HG02642 (cell line): ENCODE results near the gene GPC6.

Experiments
- ATAC-seq: cut with Tn5 transposase; IDR thresholded peaks from one replicate; pipeline ENCODE4 v1.9.1; 2021; ENCODE audit warnings: mild to moderate bottlenecking; ENCODE audit not compliant: unreplicated experiment, poor library complexity

GPC6 gene

DNA sequence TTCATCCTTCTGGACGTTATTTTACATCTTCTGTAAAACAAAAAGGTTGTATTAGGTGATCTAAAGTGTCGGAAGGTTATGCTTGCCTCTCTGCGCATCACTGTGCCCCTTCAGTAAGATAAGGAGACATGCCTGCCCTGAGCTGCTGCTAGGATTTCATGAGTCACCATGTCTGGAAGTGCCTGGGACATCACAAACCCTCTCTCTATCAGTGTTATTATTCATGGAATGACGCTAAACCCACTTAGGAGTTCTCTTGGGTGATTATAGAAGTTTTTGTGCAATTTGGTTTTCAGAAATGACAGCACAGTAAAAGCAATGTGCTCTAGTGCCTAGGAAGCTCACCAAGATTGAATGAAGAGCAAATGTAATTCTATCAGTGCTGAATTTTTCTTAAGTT is 635.2 kb downstream of the GPC6 start:
- ATAC-seq = no peak

DNA sequence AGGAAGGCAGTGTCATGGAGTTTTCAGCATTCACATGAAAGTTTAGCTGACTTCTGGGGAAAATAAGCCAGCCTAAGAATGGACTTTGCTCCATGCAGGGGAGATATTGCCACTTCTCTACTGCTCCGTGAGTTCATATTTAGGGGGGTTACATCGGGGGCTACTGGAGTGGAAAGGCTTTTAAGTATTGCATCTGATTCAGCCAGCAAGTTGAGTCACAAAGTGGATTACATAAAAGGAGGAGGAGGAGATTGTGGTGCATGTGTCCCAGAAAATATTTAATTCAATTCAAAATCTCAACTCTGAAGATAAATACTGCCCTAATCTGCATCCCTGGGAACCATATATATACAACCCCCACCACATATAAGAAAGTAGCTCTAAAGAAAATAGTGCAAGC is 635.7 kb downstream of the GPC6 start:
- no peak for ATAC-seq

DNA sequence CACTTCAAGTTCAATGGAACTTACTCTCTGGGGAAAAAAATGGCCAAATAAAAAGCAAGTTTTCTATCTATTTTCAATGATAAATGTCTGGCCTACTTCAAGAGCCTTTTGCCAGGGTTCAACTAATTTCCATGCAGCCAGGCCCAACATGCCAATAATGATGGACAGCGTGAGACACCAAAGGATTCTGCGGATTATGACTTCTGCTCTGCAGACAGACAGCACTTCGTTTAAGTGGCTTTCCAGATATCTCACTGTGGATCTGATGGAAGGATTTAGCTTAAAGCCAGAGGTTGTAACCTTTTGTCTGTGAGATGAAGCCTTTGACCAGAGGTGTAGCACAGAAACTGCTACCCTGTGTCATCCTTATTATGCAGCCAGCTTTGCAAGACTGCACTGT is 638.6 kb downstream of the GPC6 start:
- no peak for ATAC-seq

DNA sequence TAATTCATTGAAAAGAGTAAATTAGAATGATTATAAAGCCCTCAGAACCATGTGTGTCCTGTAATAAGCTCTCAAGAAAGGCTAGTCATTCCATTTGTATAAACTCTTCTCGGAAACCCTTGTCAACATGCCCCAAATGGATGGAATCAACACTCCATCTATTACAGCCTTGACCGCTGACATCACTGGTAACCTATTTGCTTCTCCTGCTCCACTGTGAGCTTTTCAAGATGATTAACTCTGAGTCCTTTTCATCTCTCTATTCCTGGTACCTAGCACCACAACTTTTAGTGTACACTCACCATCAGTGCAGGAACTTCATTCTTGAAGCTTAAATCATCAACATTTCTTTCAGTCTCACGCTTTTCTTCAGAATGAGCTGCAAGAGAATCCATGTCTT is 640.9 kb downstream of the GPC6 start:
- no peak for ATAC-seq

DNA sequence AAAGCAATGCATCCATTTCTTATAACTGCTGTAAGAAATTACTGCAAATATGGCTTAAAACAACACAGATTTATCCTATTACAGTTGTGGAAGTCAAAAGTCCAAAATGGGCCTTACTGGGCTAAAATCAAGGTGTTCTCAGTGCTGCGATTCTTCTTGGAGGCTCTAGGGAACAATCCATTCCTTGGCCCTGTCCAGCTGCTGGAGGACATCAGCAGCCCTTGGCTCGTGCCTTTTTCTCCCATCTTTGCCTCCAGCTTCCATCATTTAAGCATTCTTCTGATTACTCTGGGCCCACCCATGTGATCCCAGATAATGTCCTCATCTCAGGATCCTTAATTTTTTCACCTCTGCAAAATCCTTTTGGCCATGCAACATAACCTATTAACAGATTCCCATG is 645.8 kb downstream of the GPC6 start:
- no peak for ATAC-seq

DNA sequence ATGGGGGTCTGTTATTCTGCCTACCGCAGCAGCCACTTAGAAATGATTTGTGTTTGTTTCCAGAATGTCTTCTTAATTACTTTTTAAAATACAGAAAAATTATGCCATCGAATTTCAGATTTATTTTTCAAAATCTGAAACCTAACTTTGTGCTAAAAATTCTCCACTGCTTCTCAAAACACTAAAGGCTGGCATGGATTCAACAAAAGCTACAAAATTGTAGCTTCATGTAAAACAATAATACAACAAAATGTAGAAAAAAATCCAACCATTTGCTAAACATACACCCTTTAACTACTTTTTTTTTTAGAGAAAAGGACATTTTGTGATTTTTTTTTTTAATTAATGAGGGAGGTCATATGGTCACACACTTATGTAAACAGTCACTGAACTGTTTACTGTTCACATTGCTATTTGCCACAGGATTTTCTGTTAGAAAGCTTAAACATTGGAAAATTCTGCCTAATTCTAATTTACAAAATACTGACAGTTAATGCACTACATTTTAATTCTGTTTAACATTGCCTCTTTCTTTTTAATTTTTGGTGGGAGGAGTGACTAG is 646.3 kb downstream of the GPC6 start:
- ATAC-seq = no peak

DNA sequence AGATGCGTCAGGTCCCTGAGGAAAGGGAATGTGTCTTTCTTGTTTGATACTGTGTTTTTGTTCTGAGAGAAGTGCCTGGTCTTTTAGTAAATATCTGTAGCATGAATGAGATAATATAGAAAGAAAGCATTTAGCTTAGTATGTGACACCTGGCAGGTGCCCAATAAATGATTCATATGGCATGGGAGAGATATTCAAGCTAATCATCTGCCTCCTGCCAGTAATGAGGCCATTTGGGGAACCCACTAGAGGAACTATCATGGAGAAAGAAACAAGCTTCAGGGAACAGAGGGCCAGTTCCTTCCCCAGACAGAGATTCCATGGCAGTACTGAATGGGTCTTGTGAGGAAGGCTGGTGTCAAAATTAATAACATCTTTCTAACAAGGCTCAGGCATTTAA is 648.9 kb downstream of the GPC6 start:
- ATAC-seq = no peak

DNA sequence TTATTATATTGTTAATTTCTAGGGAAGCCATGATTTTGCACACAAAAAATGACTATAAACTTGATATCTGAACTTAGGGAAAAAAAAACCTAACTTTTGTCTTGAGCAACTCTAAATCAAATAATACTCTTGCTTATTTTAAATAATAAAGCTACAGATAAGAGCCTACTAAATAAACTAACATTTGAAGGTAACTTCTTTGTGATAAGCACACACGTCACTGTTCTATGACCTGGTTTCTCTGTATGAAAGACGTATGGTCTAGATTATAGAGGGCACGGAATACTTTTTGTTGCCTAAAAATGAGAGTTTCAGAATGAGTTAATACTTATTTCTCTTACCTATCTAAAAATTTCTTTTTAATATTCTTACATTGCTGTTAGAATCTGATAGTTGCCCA is 649.6 kb downstream of the GPC6 start:
- ATAC-seq = no peak

DNA sequence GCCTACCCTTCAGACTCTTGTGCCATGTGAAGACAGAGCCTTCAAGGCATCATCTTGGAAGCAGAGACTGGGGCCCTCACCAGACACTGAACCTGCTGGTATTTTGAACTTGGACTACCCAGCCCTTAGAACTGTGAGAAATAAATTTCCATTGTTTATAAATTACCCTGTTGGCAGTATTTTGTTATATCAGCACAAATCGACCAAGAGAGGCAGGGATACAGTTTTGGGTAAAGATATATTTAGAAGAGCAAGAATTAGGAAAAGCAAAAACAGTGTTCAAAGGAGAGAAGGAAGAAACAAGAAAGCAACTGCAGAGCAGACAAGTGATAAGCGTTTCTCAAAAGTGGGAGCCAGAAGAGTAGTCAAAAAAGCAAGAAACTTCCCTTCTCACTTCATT is 652.1 kb downstream of the GPC6 start:
- ATAC-seq = no peak

DNA sequence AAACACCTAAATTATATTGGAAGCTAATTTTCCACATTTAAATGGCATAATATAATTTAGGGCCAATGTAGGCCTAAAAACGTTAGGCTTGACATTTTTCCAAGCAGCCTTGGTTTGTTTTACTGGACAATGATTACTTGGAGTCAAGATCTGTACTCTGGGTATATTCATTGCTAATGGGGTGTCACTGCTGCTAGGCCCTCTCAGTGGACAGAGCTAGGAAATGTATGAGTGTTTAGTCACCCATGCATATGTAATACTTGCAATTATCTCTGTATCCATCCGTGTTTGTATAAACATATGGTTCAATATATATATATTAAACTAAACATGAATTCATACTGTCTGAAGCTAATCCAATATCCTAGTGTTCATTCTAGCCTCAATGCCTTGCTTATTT is 654.8 kb downstream of the GPC6 start:
- no peak for ATAC-seq

DNA sequence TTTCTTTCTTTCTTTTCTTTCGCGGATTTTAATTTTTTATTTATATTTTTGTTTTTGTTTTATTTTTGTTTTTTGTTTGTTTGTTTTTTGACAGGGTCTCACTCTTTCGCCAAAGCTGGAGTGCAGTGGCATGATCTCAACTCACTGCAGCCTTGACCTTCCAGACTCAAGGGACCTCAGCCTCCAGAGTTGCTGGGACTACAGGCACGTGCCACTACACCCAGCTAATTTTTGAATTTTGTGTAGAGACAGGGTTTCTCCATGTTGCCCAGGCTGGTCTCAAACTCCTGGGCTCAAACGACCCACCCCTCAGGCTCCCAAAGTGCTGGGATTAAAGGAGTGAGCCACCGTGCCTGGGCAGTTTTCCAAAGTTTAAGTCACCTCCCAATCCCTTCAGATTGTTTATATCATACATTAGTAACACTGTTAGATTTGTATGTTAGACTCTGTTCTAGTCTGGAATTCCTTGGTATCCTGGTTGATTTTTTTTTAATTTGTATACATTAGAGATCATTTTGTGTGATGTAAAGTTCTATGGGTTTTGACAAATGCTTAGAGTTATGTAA is 655.6 kb downstream of the GPC6 start:
- no peak for ATAC-seq

DNA sequence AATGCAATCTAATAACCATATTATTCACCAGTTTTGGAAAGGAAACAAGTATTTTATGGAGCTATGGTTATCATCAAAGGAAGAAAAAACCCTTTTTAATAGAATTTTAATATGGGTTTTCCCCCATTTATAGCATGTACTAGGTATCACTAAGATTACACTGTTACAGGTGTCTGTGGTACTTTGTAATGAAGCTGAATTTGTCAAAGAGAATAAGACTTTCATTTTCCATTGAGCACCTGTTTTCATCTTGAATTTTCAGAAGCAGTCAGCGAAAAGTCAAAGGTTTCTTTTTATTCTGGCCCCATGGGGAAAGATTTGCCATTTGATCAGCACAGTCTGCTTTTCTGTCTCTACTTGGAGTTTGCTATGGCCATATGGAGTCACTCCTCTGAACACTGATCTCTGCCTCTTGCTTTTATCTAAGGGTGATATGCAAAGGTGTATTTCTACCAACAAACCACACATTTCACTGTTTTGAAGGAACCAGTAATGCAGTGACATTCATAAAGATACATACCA is 662.9 kb downstream of the GPC6 start:
- no peak for ATAC-seq

DNA sequence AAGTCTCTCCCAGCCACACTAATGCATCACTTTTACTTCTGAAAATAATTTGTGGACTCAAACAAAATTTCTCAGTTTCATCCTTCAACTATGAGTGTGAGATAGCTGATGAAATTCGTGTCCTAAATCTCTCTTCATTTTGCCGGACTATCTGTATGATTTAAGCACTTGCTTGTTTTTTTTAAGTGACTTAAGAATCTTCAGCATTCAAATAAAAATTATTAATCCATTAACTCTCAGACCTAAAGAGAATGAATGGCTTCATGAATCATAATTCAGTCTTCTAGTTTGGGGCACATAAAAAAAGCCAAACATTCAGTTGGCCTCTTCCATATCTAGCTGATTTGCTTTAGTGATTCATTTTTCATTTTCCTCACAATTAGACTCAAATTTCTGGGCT is 673.4 kb downstream of the GPC6 start:
- ATAC-seq = no peak

DNA sequence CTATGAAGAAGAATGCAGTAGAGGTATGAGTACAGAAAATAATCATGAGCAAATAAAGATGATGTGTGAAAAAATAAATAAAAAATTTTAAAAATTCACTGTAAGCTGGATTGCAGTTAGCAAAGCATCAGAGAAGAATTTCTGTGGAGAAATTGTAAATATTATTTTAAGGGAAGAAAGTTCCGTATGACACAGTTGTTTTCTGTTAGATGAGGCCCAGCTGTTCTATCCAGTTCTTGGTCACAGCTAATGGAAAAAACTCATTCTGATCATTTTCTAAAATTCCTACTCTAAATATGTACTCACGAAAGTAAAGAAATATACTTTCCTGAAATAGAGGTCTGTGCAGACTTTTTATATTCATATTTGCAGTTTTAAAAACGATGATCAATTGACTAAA is 674.1 kb downstream of the GPC6 start:
- no peak for ATAC-seq

DNA sequence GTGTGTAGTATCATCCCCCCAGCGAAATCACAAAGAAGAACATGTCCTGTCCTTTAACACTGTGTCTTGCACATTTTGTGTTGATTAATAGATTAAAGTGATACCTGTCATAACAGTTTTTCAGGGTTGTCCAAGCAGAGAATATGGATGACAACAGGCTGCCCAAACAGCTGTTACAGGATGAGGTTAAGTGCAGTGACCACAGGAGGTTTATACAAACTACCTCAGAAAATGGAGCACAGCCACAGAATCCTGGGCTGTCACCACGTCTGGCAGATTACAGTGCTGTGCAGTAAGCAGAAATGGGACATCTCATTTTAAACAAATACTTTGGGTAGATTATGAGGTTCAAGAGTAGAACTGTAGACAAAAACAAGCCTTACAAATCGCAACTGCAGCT is 677.3 kb downstream of the GPC6 start:
- no peak for ATAC-seq

DNA sequence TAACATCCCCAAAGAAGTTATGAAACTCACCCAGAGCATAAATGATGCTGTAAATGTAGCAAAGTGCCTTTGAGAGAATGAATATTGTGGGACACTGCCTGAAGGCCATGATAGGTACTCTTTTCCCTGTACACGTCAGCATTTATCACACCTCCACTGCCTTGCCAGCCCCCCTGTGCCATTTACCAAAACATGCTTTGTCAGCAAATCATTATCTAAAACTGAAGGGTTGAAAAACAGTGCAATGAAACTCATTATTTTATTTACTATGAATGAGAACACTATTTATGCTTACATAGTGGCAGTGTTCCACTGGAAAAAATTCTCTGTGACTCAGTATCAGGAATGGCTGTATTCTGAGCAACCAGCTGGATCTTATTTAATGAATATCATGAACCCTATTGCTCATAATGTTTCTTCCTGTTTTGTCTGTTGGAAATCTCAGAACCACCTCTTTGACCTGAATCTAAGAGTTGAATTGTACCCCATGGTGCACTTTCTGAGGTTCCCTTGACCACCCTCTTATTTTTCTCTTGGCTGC is 688.7 kb downstream of the GPC6 start:
- no peak for ATAC-seq

DNA sequence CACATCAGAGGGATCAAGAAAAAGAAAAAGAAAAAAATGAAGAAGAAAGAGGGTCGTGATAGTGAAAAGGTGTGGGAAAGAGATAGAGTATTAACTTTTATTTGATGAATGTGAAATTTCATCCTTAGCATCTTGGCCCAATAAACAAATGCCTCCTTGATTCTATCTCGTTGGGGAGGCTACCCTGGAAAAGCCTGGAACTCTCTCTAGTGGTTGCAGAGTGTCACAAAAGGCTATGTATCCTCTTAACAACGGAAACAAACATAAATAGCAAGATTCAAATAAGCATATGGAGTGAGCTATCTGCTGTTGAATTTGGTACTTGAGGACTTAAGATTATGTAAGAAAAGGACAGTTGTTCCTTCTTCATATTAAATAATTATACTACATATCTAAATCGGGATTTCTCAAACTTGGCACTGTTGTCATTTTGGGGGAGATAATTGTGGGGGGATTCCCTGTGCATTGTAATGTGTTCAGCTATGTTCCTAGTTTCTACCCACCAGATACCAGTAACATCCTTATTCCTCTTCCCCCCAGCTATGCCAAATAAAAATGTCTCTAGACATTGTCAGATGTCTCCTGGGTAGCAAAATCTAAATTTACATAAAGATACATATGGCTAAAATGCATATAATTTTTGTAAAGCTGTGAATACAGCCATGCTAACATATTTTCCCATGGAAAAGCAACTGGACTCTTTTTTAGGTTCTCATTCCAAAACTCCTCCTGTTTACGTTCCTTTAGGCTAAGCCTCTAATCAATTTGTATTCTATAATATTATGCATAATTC is 695.7 kb downstream of the GPC6 start:
- ATAC-seq = no peak

DNA sequence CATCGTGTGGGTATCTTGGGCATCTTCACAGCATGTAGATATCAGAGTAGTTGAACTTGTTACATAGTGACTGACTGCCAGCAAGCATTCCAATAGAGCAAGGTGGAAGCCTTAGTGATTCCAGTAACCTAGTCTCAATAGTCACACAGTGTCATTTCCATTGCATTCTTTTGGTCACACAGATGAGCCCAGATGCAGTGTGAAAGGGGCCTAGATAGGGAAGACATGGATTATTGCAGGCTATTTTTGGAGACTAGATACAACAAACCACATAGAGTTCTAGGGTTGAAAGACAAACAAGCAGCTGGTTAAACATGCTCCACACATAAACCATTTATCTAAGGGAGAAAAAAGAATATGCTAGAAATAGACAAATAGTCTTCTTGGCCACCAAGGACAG is 699.4 kb downstream of the GPC6 start:
- ATAC-seq = no peak

DNA sequence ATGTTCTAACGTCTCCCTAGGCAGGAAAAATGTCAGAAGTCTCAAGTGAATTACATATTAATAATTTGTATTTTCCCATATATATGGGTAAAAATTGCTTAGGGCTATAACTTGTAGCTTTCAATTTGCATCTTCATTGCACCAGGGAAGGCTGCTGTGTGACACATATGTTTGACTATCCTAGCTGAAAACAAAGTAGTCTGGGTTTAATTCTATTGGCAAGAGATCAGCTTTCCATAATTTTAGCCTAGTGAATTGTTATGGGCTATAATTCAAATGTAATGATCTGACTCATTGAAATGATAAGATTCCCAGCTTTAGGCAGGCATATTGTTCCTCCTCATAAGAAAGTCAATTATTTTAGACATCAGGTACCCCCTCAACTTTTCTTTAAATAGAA is 699.8 kb downstream of the GPC6 start:
- ATAC-seq = no peak

DNA sequence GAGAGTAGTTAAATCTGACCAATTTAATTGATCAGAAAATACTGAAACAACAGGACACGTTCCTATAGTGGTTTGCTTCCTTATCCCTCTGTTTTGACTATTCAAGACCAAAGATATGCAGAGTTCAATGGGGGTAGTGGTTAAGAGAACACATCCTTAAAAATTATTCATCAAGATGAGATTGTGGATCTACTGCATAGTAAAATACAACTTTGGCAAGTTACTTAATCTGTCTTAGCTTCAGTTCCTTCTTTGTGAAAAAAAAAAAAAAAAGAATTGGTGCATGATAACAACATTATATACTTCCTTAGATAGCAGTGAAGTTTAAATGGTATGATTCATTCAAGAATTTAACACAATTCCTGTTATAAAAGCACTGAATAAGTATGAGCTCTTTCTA is 700.8 kb downstream of the GPC6 start:
- no peak for ATAC-seq

DNA sequence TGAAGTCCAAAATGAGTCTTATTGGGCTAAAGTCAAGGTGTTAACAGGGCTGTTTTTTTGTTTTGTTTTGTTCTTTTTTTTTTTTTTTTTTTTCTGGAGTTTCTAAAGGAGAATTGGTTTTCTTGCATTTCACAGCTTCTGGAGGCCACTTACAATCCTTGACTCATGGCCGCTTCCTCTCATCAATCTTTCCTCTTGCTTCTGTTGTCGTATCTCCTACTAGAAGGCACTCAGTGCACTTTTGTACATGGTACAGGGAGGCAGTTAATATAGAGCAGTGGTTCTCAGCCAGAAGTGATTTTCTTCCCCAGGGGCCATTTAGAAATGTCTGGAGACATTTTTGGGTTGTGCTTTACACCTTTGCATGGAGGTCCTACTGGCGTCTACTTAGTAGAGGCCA is 706.3 kb downstream of the GPC6 start:
- no peak for ATAC-seq

DNA sequence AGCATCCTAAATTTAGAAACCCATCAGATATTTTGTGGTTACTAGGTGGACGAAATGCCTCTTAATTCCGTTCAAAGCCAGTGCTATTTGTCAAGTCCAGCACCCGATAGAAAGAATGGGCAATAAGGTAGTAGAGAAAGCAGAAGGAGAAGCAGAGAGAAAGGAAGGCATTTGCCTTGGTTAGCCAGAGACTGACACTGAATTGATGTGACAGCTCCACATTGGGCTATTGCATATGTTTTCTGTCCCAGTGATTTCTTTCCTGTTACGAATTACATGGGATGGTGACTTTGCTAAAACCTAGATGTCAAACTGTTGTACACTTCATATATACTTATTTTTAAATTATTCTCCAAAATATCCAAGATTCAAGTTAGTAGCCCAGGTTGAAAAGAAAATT is 710.3 kb downstream of the GPC6 start:
- ATAC-seq = no peak
